Measurements from ENCODE around the gene IER5L.

- TF ChIP-seq GABPA (IDR thresholded peaks at IDR 0.05 in 1 of 2, conservative IDR thresholded peaks at IDR 0.05 in 1 of 2) (no peak), CTCF (IDR thresholded peaks at IDR 0.05; ENCODE audit: low read depth, low read length, missing input control) (no peak), TAF1 (conservative IDR thresholded peaks at IDR 0.05) (no peak), RAD21 (IDR thresholded peaks at IDR 0.05) (no peak), MAX (IDR thresholded peaks at IDR 0.05) (no peak), ZBTB33 (IDR thresholded peaks at IDR 0.05) (no peak), RXRA (IDR thresholded peaks at IDR 0.05) (no peak), REST (IDR thresholded peaks at IDR 0.05) (no peak)
Measured at GRCh38 chr9:129221233-129221632, 43.2 kb upstream of the IER5L start.

Measured in liver (tissue), 3 donors.